ENCODE data around the gene HIGD2A.

DNA sequence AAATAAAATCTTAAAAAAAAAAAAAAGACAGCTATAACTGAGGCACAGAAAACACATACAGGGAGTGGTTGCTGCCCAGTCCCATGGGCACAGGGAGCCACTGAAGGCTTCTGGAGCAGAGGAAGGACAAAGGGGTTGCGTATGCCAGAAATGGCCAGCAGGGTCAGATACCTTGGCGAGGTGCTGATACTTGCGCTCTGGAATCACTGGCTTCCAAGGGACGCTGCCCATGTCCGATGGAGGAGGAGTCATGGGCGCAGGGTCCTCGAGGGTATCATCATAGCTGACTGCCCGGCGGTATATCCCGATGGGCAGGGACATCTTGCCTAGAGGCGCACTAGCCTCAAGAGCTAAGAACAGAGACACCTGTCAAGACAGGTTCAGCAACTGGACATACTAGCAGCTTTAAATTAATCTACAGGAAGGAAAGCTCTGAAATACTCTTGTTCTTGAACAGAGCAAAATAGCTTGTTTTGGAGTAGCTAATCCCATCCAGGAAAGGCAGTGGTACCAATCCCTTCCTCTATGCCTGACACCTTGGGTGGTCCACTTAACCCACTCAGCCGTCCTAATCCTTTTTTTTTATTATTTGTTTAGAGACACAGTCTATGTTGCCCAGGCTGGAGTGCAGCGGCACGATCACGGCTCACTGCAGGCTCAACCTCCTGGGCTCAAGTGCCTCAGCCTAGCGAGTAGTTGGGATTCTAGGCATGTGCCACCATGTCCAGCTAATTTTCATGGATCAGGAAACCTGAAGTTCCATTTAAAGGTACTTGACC is 33.0 kb upstream of the HIGD2A start:
- TF ChIP-seq, protein P1, sequence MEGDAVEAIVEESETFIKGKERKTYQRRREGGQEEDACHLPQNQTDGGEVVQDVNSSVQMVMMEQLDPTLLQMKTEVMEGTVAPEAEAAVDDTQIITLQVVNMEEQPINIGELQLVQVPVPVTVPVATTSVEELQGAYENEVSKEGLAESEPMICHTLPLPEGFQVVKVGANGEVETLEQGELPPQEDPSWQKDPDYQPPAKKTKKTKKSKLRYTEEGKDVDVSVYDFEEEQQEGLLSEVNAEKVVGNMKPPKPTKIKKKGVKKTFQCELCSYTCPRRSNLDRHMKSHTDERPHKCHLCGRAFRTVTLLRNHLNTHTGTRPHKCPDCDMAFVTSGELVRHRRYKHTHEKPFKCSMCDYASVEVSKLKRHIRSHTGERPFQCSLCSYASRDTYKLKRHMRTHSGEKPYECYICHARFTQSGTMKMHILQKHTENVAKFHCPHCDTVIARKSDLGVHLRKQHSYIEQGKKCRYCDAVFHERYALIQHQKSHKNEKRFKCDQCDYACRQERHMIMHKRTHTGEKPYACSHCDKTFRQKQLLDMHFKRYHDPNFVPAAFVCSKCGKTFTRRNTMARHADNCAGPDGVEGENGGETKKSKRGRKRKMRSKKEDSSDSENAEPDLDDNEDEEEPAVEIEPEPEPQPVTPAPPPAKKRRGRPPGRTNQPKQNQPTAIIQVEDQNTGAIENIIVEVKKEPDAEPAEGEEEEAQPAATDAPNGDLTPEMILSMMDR (IDR thresholded peaks at IDR 0.05) = no peak
- TF ChIP-seq POLR2AphosphoS5 (IDR thresholded peaks at IDR 0.05) = no peak
